Measurements from ENCODE around the gene NFIC.
"Not testable (repeated sequence)": the region's sequence is repeated elsewhere in the genome, so short reads cannot be mapped to it uniquely, and the experiment has no call there.

Gene NFIC

GRCh38 chr19:3336680-3337523 is 29.5 kb upstream of the NFIC start:
- DNase-seq (ENCODE audit: low read depth in 2 of 2), result no peak

DNA sequence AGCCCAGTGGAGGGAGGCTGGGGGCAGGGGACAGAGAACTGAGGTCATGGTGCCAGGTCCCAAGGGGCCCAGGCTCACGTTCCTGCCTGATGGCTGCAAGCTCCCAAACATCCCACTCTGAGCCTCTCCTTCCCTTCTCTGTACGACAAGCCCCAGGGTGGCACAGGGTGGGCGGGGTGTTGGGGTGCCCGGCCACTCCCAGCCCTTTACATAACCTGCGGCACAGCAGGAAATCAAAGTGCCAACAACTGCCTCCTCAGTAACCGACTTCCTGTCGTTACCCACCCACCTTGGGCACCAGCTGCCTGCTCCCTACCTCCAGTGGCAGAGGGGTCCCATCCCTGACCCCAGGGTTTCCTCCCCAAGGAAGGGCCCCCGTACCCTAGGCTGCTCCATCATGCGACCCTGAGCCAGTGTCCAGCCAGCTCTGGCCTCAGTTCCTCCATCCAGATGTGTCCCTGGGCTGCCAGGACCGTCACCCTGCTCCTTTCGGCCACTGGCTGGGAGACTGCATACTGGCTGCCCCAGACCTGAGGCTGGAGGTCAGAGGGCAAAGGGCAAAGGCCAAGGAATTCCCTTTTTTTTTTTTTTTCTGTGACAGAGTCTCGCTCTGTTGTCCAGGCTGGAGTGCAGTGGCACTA is 27.7 kb upstream of the NFIC start:
- no peak for DNase-seq (ENCODE audit: low read depth in 2 of 2)

DNA sequence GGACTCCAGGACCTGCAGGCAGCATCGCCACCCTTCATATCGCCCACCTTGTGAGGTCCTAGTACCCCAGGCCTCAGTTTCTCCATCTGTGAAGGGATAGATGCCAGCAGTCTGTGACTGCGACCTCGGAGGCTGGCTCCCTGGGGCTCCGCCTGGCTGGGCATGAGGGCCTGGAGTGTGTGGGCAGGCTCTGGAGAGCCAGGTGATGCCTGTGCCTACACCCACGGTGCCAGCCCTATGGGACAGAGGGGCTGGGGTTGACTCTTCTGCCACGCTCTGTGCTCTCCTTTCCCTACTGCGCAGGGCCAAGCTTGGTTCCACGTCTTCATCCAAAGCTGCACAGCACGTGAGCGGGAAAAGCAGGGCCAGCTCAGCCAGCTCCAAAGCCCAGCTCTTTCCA is 26.0 kb upstream of the NFIC start:
- DNase-seq (ENCODE audit: low read depth in 2 of 2), result no peak

- no peak for DNase-seq (ENCODE audit: low read depth in 2 of 2)
Measured at GRCh38 chr19:3342246-3342645, 24.1 kb upstream of the NFIC start.

- not testable (repeated sequence) for DNase-seq (ENCODE audit: low read depth in 2 of 2)
Measured at GRCh38 chr19:3342962-3343361, 23.4 kb upstream of the NFIC start.

- peak; percentile 36 to 55 for DNase-seq (ENCODE audit: low read depth in 2 of 2)
Measured at GRCh38 chr19:3343619-3344502, 22.5 kb upstream of the NFIC start.

GRCh38 chr19:3344608-3345598 is 21.5 kb upstream of the NFIC start:
- no peak for DNase-seq (ENCODE audit: low read depth in 2 of 2)

GRCh38 chr19:3345850-3346460 is 20.4 kb upstream of the NFIC start:
- no peak for DNase-seq (ENCODE audit: low read depth in 2 of 2)

DNA sequence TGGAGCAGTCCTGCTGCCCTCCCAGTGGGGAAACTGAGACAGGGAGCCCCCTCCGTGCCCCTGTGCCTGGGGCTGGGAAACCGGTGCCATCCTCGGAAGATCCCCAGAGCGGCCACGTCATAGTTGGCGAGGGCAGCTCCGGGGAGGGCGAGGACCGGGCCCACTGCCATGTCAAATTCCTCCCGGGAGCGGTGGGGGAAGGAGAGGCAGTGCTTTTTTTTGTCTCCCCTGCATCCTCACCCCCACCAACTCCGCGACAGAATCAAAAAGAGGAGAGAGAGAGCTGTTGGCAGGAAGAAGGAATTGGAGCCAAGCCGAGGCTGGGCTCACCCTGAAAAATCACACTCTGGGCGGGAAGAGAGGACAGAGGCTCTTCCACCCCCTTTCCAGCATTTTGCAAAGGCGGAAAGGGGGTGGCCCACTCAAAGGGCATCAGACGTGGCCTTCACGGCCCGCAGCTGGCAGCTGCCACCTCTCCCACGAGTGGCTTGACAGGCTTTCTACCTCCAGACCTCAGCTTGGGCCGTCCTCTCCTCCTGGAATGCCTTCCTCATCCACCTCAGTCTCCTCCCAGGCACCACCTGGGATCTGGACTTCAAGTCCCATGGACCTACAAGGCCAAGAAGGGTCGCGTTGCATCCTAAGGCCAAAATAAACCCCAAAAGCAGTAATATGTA is 19.6 kb upstream of the NFIC start:
- peak in 1 of 2 experiments; percentile 36 for DNase-seq (ENCODE audit: low read depth in 2 of 2)

- no peak for DNase-seq (ENCODE audit: low read depth in 2 of 2)
Measured at GRCh38 chr19:3348042-3348441, 18.3 kb upstream of the NFIC start.

DNA sequence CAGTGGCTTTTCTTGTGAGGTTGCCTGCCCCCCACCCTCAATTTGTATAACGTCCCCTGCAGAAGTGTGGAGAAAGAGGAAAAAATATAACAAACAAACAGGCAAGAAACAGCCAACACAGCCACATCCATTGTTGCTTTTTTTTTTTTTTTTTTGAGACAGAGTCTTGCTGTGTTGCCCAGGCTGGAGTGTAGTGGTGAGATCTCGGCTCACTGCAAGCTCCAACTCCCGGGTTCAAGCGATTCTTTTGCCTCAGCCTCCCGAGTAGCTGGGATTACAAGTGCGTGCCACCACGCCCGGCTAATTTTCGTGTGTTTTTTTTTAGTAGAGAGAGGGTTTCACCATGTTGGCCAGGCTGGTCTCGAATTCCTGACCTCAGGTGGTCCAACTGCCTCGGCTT is 17.9 kb upstream of the NFIC start:
- not testable (repeated sequence) for DNase-seq (ENCODE audit: low read depth in 2 of 2)

DNA sequence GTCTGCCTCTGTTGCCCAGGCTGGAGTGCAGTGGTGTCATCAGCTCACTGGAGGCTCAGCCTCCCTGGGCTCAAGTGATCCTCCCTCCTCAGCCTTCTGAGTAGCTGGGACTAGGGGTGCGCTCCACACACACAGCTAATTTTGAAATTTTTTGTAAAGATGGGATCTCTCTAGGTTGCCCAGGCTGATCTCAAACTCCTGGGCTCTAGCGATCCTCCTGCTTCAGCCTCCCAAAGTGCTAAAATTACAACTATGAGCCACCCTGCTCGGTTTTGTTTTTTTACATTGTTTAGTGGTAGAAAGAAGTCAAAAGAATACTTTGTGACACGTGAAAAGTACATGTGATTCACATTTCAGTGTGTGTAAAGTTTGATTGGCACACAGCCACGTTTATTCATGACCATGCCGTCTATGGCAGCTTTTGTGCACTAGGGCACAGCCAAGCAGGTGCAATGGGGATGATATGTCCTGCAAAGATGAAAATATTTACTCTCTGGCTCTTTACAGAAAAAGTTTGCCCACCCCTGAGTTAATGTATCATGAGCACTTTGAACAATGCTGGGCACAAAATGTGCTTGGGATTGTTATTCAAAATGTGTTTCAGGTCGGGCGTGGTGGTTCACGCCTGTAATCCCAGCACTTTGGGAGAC is 16.2 kb upstream of the NFIC start:
- no peak for DNase-seq (ENCODE audit: low read depth in 2 of 2)

- DNase-seq (ENCODE audit: low read depth in 2 of 2), result no peak
Measured at GRCh38 chr19:3351702-3352447, 14.5 kb upstream of the NFIC start.

DNA sequence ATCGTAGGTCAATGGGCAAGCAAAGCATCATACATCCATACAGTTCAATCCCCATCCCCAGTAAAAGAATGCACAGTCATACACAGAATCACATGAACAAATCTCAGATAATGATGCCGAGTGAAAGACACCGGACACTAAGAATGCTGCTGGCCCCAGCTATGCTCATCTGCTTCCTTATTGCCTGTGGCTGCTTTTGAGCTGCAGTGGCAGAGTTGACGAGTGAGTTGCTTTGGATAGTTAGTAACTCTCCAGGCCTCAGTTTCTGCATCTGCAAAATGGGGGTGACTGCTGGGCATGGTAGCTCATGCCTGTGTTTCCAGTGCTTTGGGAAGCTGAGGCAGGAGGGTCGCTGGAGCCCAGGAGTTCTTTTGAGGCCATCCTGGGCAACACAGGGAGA is 12.9 kb upstream of the NFIC start:
- no peak for DNase-seq (ENCODE audit: low read depth in 2 of 2)

DNA sequence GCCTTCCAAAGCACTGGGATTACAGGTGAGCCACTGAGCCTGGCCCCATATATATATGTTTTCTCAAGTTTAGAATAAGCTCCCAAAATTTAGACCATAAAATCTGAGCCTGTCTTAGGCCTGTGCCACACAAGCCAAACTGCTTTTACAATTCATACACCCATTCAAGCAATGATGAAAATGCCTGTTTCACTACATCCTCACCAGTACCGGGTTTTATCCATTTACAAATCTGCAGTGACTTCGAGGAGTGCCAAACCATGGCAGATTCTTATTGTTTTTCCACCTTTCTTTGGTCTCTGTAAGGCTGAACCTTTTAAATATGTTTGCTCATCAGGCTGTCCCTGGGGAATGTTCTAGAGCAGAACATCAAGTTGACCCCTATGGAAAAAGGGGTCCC is 9.6 kb upstream of the NFIC start:
- no peak for DNase-seq (ENCODE audit: low read depth in 2 of 2)

DNA sequence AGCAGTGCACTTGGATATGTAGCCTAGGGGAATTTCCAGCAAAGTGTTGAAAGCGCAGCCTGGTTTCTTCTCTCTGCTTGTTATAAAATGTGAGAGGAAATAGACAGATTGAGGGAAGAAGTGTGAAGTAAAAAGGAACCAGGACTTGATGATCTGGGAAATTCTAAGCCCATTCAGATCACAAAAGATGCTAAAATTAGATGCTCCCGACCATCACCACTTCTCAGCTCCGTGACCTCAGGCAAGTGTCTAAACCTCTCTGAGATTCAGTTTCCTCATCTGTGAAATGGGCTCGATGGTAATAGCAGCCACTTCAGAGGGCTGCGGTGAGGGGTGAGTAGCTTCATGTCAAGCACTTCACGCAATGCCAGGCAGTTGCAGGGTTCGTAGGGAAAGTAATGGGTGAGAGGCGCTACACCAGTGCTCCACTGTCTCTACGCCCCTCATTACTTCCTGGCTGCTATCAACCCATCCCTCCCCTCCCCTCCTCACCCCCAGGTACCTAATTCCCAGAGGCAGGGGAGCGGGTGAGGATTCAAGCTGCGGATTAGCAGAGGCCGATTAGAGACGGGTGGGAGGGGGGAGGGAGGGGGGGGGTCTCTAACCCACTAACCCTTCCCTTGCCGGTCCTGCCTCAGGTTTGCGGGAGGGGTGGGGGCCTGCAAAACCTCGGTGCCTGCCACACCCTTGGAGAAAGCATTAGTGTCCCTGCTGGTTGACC is 9.0 kb upstream of the NFIC start:
- no peak for DNase-seq (ENCODE audit: low read depth in 2 of 2)

GRCh38 chr19:3357992-3358688 is 8.2 kb upstream of the NFIC start:
- DNase-seq (ENCODE audit: low read depth in 2 of 2), result no peak

DNA sequence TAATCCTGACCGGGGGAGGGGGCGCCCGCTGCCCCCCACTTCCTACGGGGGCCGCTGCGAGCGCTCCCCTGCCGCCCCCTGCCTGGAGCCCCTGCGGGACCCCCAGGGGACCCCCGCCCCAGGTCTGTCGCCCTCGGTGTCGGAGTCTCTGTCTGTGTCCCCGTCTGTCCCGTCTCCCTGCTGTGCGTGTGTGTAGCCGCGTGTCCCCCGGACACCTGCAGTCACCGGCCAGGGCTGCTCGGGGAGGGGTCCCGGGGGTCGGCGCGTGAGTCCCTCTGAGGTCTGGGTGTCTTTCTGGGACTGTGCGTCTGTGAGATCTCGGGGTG is 7.7 kb upstream of the NFIC start:
- no peak for DNase-seq (ENCODE audit: low read depth in 2 of 2)
